ENCODE results near the gene SLC41A2. TPM values are rescaled to one million over a fixed set of nuclear protein-coding genes. Genes with fewer than 3 reads are reported as not detected.
"Not testable (repeated sequence)": the region's sequence is repeated elsewhere in the genome, so short reads cannot be mapped to it uniquely, and the experiment has no call there.

SLC41A2 gene
- total RNA-seq, 2 experiments from 2014 or later: 5.3 to 11.1 TPM

- H3K9me3 Mint-ChIP-seq: no peaks in the 10 kb centered on the region
- no peak for ATAC-seq
- peaks cover 17% of the 10 kb centered on the region for H3K27me3 Mint-ChIP-seq
- H3K27ac Mint-ChIP-seq: no peak overlapping the region
- no peak for DNase-seq
- no peak overlapping the region for H3K4me3 Mint-ChIP-seq
- TF ChIP-seq CTCF (IDR thresholded peaks at IDR 0.05): no peak
- ChIA-PET POLR2A (interaction anchor here (1.1 kb wide), 1 partner anchor 23 kb away, joined by 3 read pairs; no protein-coding TSS in a partner anchor), CTCF (interaction anchor here (0.6 to 1.1 kb wide), 2 partner anchors 572 to 1041 kb away, joined by 3 to 4 read pairs; no protein-coding TSS in a partner anchor)
- H3K36me3 Mint-ChIP-seq (ENCODE audit: low read depth): no peaks in the 10 kb centered on the region
- intact Hi-C loops (cut with micrococcal nuclease): no loop called here
- peaks cover 10% of the 10 kb centered on the region for H3K4me1 Mint-ChIP-seq (ENCODE audit: low read depth)
Observed at GRCh38 chr12:104953323-104953722, 4.8 kb downstream of the SLC41A2 start.

- no peaks in the 10 kb centered on the region for H3K9me3 Mint-ChIP-seq
- ChIA-PET CTCF (no interaction called here), POLR2A (no interaction called here)
- no peak overlapping the region for H3K27ac Mint-ChIP-seq
- DNase-seq (no peak), ATAC-seq (no peak)
- peaks cover 10% of the 10 kb centered on the region for H3K4me1 Mint-ChIP-seq (ENCODE audit: low read depth)
- TF ChIP-seq CTCF (IDR thresholded peaks at IDR 0.05): no peak
- peaks cover 17% of the 10 kb centered on the region for H3K27me3 Mint-ChIP-seq
- no peak overlapping the region for H3K4me3 Mint-ChIP-seq
- H3K36me3 Mint-ChIP-seq (ENCODE audit: low read depth): no peaks in the 10 kb centered on the region
- intact Hi-C loops (cut with micrococcal nuclease): no loop called here
Observed at GRCh38 chr12:104952816-104953215, 5.3 kb downstream of the SLC41A2 start.

GRCh38 chr12:104951759-104952509 is 6.2 kb downstream of the SLC41A2 start:
- ATAC-seq (no peak), DNase-seq (no peak)
- ChIA-PET POLR2A (no interaction called here), CTCF (no interaction called here)
- peaks cover 6% of the 10 kb centered on the region for H3K4me1 Mint-ChIP-seq (ENCODE audit: low read depth)
- H3K27me3 Mint-ChIP-seq: peaks cover 14% of the 10 kb centered on the region
- TF ChIP-seq CTCF (IDR thresholded peaks at IDR 0.05): no peak
- H3K4me3 Mint-ChIP-seq: no peak overlapping the region
- no peaks in the 10 kb centered on the region for H3K36me3 Mint-ChIP-seq (ENCODE audit: low read depth)
- intact Hi-C loops (cut with micrococcal nuclease): no loop called here
- no peaks in the 10 kb centered on the region for H3K9me3 Mint-ChIP-seq
- H3K27ac Mint-ChIP-seq: no peak overlapping the region

- H3K4me1 Mint-ChIP-seq (ENCODE audit: low read depth); H3K4me3 Mint-ChIP-seq; intact Hi-C loops (cut with micrococcal nuclease); H3K9me3 Mint-ChIP-seq; H3K27me3 Mint-ChIP-seq; H3K27ac Mint-ChIP-seq; H3K36me3 Mint-ChIP-seq (ENCODE audit: low read depth); ATAC-seq; CTCF ChIA-PET; DNase-seq: not testable (repeated sequence)
- POLR2A ChIA-PET: interaction anchor here (0.6 kb wide), 1 partner anchor 11 kb away, joined by 4 read pairs; no protein-coding TSS in a partner anchor
Observed at GRCh38 chr12:104948716-104949115, 9.4 kb downstream of the SLC41A2 start.

GRCh38 chr12:104944252-104944651 is 13.8 kb downstream of the SLC41A2 start:
- H3K27ac Mint-ChIP-seq: no peak overlapping the region
- H3K36me3 Mint-ChIP-seq (ENCODE audit: low read depth): no peaks in the 10 kb centered on the region
- ATAC-seq (no peak), DNase-seq (no peak)
- ChIA-PET POLR2A (no interaction called here), CTCF (interaction anchor here (0.6 kb wide), 2 partner anchors 13 to 68 kb away, joined by 3 read pairs; no protein-coding TSS in a partner anchor)
- no peaks in the 10 kb centered on the region for H3K4me1 Mint-ChIP-seq (ENCODE audit: low read depth)
- no peak overlapping the region for H3K4me3 Mint-ChIP-seq
- intact Hi-C loops (cut with micrococcal nuclease): no loop called here
- TF ChIP-seq CTCF (IDR thresholded peaks at IDR 0.05): no peak
- H3K9me3 Mint-ChIP-seq: peaks cover 8% of the 10 kb centered on the region
- H3K27me3 Mint-ChIP-seq: no peaks in the 10 kb centered on the region

GRCh38 chr12:104943401-104943800 is 14.7 kb downstream of the SLC41A2 start:
- H3K27me3 Mint-ChIP-seq; H3K27ac Mint-ChIP-seq; H3K4me3 Mint-ChIP-seq; ATAC-seq; H3K36me3 Mint-ChIP-seq (ENCODE audit: low read depth); intact Hi-C loops (cut with micrococcal nuclease); H3K4me1 Mint-ChIP-seq (ENCODE audit: low read depth); H3K9me3 Mint-ChIP-seq: not testable (repeated sequence)
- peak; percentile 17 for DNase-seq
- ChIA-PET POLR2A (interaction anchor here (1.4 kb wide), 1 partner anchor 12 kb away, joined by 4 read pairs; no protein-coding TSS in a partner anchor), CTCF (interaction anchor here (2.0 to 2.6 kb wide), 2 partner anchors 15 to 561 kb away, joined by 5 to 12 read pairs; partner anchors contain the start of gene SLC41A2)

Data from activated CD8-positive, alpha-beta T cell treated with anti-CD3 and anti-CD28 coated beads for 36 hours (primary cell).